ENCODE measurements around the gene COL15A1.

COL15A1 gene

GRCh38 chr9:98917746-98918487 is 25.8 kb upstream of the COL15A1 start:
- DNase-seq, result no peak

- no peak for DNase-seq
Measured at GRCh38 chr9:98921732-98922131, 22.0 kb upstream of the COL15A1 start.

GRCh38 chr9:98922721-98923435 is 20.8 kb upstream of the COL15A1 start:
- DNase-seq, result no peak

- no peak for DNase-seq
Measured at GRCh38 chr9:98923451-98924123, 20.1 kb upstream of the COL15A1 start.

GRCh38 chr9:98924946-98925820 is 18.5 kb upstream of the COL15A1 start:
- no peak for DNase-seq

GRCh38 chr9:98925956-98926355 is 17.8 kb upstream of the COL15A1 start:
- DNase-seq, result no peak

GRCh38 chr9:98927724-98928123 is 16.0 kb upstream of the COL15A1 start:
- no peak for DNase-seq

- no peak for DNase-seq
Measured at GRCh38 chr9:98929071-98929470, 14.6 kb upstream of the COL15A1 start.

- no peak for DNase-seq
Measured at GRCh38 chr9:98929895-98930341, 13.8 kb upstream of the COL15A1 start.

GRCh38 chr9:98930792-98931191 is 12.9 kb upstream of the COL15A1 start:
- no peak for DNase-seq

GRCh38 chr9:98931600-98932389 is 11.9 kb upstream of the COL15A1 start:
- no peak for DNase-seq

- DNase-seq, result no peak
Measured at GRCh38 chr9:98933185-98933584, 10.5 kb upstream of the COL15A1 start.

- no peak for DNase-seq
Measured at GRCh38 chr9:98933890-98934289, 9.8 kb upstream of the COL15A1 start.

- DNase-seq, result no peak
Measured at GRCh38 chr9:98935071-98935505, 8.6 kb upstream of the COL15A1 start.

- no peak for DNase-seq
Measured at GRCh38 chr9:98940276-98940675, 3.4 kb upstream of the COL15A1 start.

- DNase-seq, result no peak
Measured at GRCh38 chr9:98941946-98942523, 1.7 kb upstream of the COL15A1 start.

- DNase-seq, result no peak
Measured at GRCh38 chr9:98942906-98943681, 613 bp upstream of the COL15A1 start.

- DNase-seq, result peak; percentile 44
Measured at GRCh38 chr9:98944057-98944733, 488 bp downstream of the COL15A1 start.

GRCh38 chr9:98944734-98945074 is 997 bp downstream of the COL15A1 start:
- no peak for DNase-seq

- DNase-seq, result no peak
Measured at GRCh38 chr9:98949565-98949964, 5.9 kb downstream of the COL15A1 start.
